Natural killer cell (primary cell): ENCODE results near the gene KAT6B. TPM values are rescaled to one million over a fixed set of nuclear protein-coding genes. Genes with fewer than 3 reads are reported as not detected.

Source experiments
- ATAC-seq, 3 donors: fragments of 150-1000 bp in 2 of 3; fragments of 200-7000 bp in 1 of 3; cut with Tn5 transposase; 1 replicate in 1 of 3; 2 replicates in 2 of 3; pipeline ENCODE4 v1.10.0; 2021; ENCODE audit warnings: mild to moderate bottlenecking in 2 of 3, moderate library complexity in 2 of 3
- DNase-seq, 2 donors: peaks; one replicate each; pipeline versions ENCODE4 v3.0.0 to v3.0.0-alpha.2; 2013 to 2021; ENCODE audit warnings: mixed read lengths in 1 of 2
- H3K27ac ChIP-seq: one replicate; pipeline ENCODE4 v1.5.1; 2013; ENCODE audit warnings: mild to moderate bottlenecking, low read length
- H3K27me3 ChIP-seq: one replicate; pipeline ENCODE4 v1.6.1; 2013; ENCODE audit warnings: low read length; ENCODE audit not compliant: control insufficient read depth, insufficient read depth
- H3K36me3 ChIP-seq: one replicate; pipeline ENCODE4 v1.6.1; 2013; ENCODE audit warnings: low read length; ENCODE audit not compliant: control insufficient read depth, insufficient read depth
- H3K4me1 ChIP-seq: one replicate; pipeline ENCODE4 v1.6.1; 2013; ENCODE audit warnings: low read length; ENCODE audit not compliant: control insufficient read depth, insufficient read depth
- H3K4me3 ChIP-seq: one replicate; pipeline ENCODE4 v1.5.1; 2013; ENCODE audit warnings: low read length
- H3K9me3 ChIP-seq: one replicate; pipeline ENCODE4 v1.6.1; 2013; ENCODE audit warnings: low read length; ENCODE audit not compliant: control insufficient read depth, insufficient read depth
- H3K27ac Mint-ChIP-seq, 2 donors: one replicate each; pipeline ENCODE4 v1.8.0; 2022; ENCODE audit warnings: mild to moderate bottlenecking in 2 of 2, mixed read lengths in 2 of 2, moderate library complexity in 1 of 2
- H3K27me3 Mint-ChIP-seq, 2 donors: one replicate each; pipeline ENCODE4 v1.8.0; 2022; ENCODE audit warnings: low read depth in 2 of 2, mixed read lengths in 2 of 2
- H3K36me3 Mint-ChIP-seq: one replicate; pipeline ENCODE4 v1.8.0; 2022; ENCODE audit warnings: mixed read lengths
- H3K4me1 Mint-ChIP-seq, 2 donors: one replicate each; pipeline ENCODE4 v1.8.0; 2022; ENCODE audit warnings: mixed read lengths in 2 of 2
- H3K4me3 Mint-ChIP-seq: one replicate; pipeline ENCODE4 v1.8.0; 2022; ENCODE audit warnings: mild to moderate bottlenecking, moderate library complexity, mixed read lengths
- H3K9me3 Mint-ChIP-seq, 2 donors: one replicate each; pipeline ENCODE4 v1.8.0; 2022; ENCODE audit warnings: mixed read lengths in 2 of 2
- WGBS: methylation state at CpG from one replicate; pipeline ENCODE4 v1.1.7; 2013; ENCODE audit warnings: missing lambda C conversion rate; ENCODE audit not compliant: insufficient coverage; 5-methylcytosine and 5-hydroxymethylcytosine counted together
- intact Hi-C: fragments of 100-400 bp; cut with micrococcal nuclease; formaldehyde crosslinking; loops from one replicate; pipeline ENCODE4 v1.14.2; 2022
- total RNA-seq, 4 donors: library from RNA; stranded (reverse); fragments of 120-200 nt in 1 of 4; gene quantifications; one replicate each; pipeline versions ENCODE4 v1.2.3 to v1.2.4, GENCODE V29; 2013 to 2022
- TF ChIP-seq, protein P1 (sequence below): fragments of 200-600 bp; IDR thresholded peaks from one replicate; pipeline ENCODE4 v1.8.0; 2022; ENCODE audit warnings: antibody characterized with exemption

The KAT6B gene
- total RNA-seq, 3 donors from 2014 or later (not counting 1 experiment from before 2014, with no cell fraction given), result 117 to 133 (median 121) TPM

- Histone ChIP-seq H3K27ac (no peak overlapping the region), H3K4me3 (no peak overlapping the region), H3K9me3 (no peaks in the 10 kb centered on the region), H3K27me3 (no peaks in the 10 kb centered on the region), H3K36me3 (peaks cover 2% of the 10 kb centered on the region), H3K4me1 (no peaks in the 10 kb centered on the region)
- 88% methylated on average over 2 of the region's 2 CpGs for WGBS
- Mint-ChIP-seq H3K27me3 (no peaks in the 10 kb centered on the region), H3K27ac (no peak overlapping the region), H3K36me3 (no peaks in the 10 kb centered on the region), H3K4me3 (no peak overlapping the region), H3K9me3 (no peaks in the 10 kb centered on the region), H3K4me1 (peaks cover 30 to 34% of the 10 kb centered on the region in 2 donors)
- ATAC-seq (no peak), DNase-seq (no peak)
- intact Hi-C loops, result no loop called here
- TF ChIP-seq, protein P1, sequence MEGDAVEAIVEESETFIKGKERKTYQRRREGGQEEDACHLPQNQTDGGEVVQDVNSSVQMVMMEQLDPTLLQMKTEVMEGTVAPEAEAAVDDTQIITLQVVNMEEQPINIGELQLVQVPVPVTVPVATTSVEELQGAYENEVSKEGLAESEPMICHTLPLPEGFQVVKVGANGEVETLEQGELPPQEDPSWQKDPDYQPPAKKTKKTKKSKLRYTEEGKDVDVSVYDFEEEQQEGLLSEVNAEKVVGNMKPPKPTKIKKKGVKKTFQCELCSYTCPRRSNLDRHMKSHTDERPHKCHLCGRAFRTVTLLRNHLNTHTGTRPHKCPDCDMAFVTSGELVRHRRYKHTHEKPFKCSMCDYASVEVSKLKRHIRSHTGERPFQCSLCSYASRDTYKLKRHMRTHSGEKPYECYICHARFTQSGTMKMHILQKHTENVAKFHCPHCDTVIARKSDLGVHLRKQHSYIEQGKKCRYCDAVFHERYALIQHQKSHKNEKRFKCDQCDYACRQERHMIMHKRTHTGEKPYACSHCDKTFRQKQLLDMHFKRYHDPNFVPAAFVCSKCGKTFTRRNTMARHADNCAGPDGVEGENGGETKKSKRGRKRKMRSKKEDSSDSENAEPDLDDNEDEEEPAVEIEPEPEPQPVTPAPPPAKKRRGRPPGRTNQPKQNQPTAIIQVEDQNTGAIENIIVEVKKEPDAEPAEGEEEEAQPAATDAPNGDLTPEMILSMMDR, result no peak
These were observed 134.3 kb downstream of the KAT6B start for GRCh38 chr10:74960670-74961069.

GRCh38 chr10:74962517-74962916 lies 136.1 kb downstream of the KAT6B start:
- H3K27ac ChIP-seq, result no peak overlapping the region
- no peaks in the 10 kb centered on the region for H3K4me1 ChIP-seq
- WGBS, result 75% methylated on average over 2 of the region's 4 CpGs
- H3K4me3 Mint-ChIP-seq, result no peak overlapping the region
- no peaks in the 10 kb centered on the region for H3K9me3 ChIP-seq
- intact Hi-C loops, result no loop called here
- ATAC-seq (no peak), DNase-seq (no peak)
- TF ChIP-seq, protein P1, result no peak
- H3K4me1 Mint-ChIP-seq, result peaks cover 25 to 27% of the 10 kb centered on the region in 2 donors
- H3K9me3 Mint-ChIP-seq, result no peaks in the 10 kb centered on the region
- H3K27me3 Mint-ChIP-seq, result no peaks in the 10 kb centered on the region
- no peaks in the 10 kb centered on the region for H3K27me3 ChIP-seq
- H3K36me3 Mint-ChIP-seq, result no peaks in the 10 kb centered on the region
- H3K4me3 ChIP-seq, result no peak overlapping the region
- no peak overlapping the region for H3K27ac Mint-ChIP-seq
- H3K36me3 ChIP-seq, result peaks cover 2% of the 10 kb centered on the region

- ATAC-seq, result no peak
- 93% methylated on average over 3 of the region's 3 CpGs for WGBS
These were observed 137.1 kb downstream of the KAT6B start for GRCh38 chr10:74963549-74963948.

More at GRCh38 chr10:74963549-74963948, 137.1 kb downstream of the KAT6B start:
- Mint-ChIP-seq H3K9me3 (no peaks in the 10 kb centered on the region), H3K27ac (peak overlapping the region; percentile 71 to 86), H3K27me3 (no peaks in the 10 kb centered on the region), H3K36me3 (no peaks in the 10 kb centered on the region), H3K4me3 (no peak overlapping the region), H3K4me1 (peaks cover 27 to 35% of the 10 kb centered on the region in 2 donors)
- Histone ChIP-seq H3K9me3 (no peaks in the 10 kb centered on the region), H3K36me3 (peaks cover 2% of the 10 kb centered on the region), H3K27me3 (no peaks in the 10 kb centered on the region), H3K4me3 (no peak overlapping the region), H3K27ac (no peak overlapping the region), H3K4me1 (peaks cover 5% of the 10 kb centered on the region)
- intact Hi-C loops, result no loop called here
- no peak for DNase-seq
- TF ChIP-seq, protein P1, result no peak
